KMS-11 (cell line): Measurements from ENCODE around the gene CRYGB.

Experiments used
- H2AFZ ChIP-seq: fragments of 200-600 bp; sonication (generic); 2 replicates; pipeline ENCODE4 v1.6.1; 2016; ENCODE audit warnings: antibody characterized with exemption, mixed run types, low read depth
- H3K27ac ChIP-seq: fragments of 200-600 bp; sonication (generic); 2 replicates; pipeline ENCODE4 v1.6.1; 2016; ENCODE audit warnings: mild to moderate bottlenecking, mixed run types
- H3K27me3 ChIP-seq: fragments of 200-600 bp; sonication (generic); 2 replicates; pipeline ENCODE4 v1.6.1; 2017; ENCODE audit warnings: mild to moderate bottlenecking, low read depth, mixed run types, moderate library complexity; ENCODE audit not compliant: insufficient read depth
- H3K36me3 ChIP-seq: fragments of 200-600 bp; sonication (generic); 2 replicates; pipeline ENCODE4 v1.6.1; 2017; ENCODE audit warnings: mild to moderate bottlenecking, mixed run types; ENCODE audit not compliant: insufficient read depth
- H3K4me1 ChIP-seq: fragments of 200-600 bp; sonication (generic); 2 replicates; pipeline ENCODE4 v1.6.1; 2016; ENCODE audit warnings: mild to moderate bottlenecking, low read depth, mixed run types; ENCODE audit not compliant: poor library complexity, severe bottlenecking
- H3K4me2 ChIP-seq: fragments of 200-600 bp; sonication (generic); 2 replicates; pipeline ENCODE4 v1.7.0; 2016; ENCODE audit warnings: mild to moderate bottlenecking, mixed run types
- H3K4me3 ChIP-seq: fragments of 200-600 bp; sonication (generic); IDR thresholded peaks from 2 replicates; pipeline ENCODE4 v1.6.1; 2017; ENCODE audit warnings: low read depth, low read length, mixed read lengths; ENCODE audit not compliant: insufficient read depth
- H3K79me2 ChIP-seq: fragments of 200-600 bp; sonication (generic); 2 replicates; pipeline ENCODE4 v1.6.1; 2016; ENCODE audit warnings: low read depth, mixed run types; ENCODE audit not compliant: insufficient read depth
- H3K9ac ChIP-seq: fragments of 200-600 bp; sonication (generic); 2 replicates; pipeline ENCODE4 v1.6.1; 2016; ENCODE audit warnings: mild to moderate bottlenecking, mixed run types
- H4K20me1 ChIP-seq: fragments of 200-600 bp; sonication (generic); 2 replicates; pipeline ENCODE4 v1.6.1; 2016; ENCODE audit warnings: mild to moderate bottlenecking, mixed run types; ENCODE audit not compliant: insufficient read depth
- TF ChIP-seq, protein P1 (sequence below): fragments of 200-600 bp; sonication (generic); conservative IDR thresholded peaks from 2 replicates; pipeline ENCODE4 v1.6.1; 2017; ENCODE audit warnings: low read depth, mild to moderate bottlenecking, antibody characterized with exemption, low read length, moderate library complexity, mixed read lengths

The CRYGB gene, protein sequence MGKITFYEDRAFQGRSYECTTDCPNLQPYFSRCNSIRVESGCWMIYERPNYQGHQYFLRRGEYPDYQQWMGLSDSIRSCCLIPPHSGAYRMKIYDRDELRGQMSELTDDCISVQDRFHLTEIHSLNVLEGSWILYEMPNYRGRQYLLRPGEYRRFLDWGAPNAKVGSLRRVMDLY

DNA sequence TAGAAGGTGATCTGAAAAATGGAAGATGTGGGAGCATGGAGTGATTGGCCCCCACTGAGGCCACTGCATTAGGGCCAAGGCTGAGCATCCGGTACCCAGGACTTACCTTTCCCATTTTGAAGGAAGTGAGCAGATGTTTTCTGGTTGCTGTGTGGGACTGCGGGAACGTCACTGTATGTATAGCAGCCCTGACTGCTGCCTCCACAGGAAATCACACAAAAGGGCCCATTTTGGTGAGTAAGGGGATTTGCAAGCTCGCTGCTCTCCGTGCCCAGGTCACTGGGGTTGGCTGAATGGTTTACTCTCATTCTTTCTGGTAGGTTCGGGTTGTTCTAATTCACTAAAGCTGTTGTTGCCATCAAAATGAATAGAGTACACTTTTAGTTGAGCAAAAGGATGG is at the start of gene CRYGB:
Gene CRYGB (minus strand): TSS at position 153 of the 400 bp plus-strand sequence. CDS start 38 bp downstream, at position 115.
- no peak within 1 kb of the TSS for H3K27ac ChIP-seq
- no peak within 1 kb of the TSS for H3K9ac ChIP-seq
- no peaks in the 10 kb centered on the region for H3K4me1 ChIP-seq
- no peak within 1 kb of the TSS for H2AFZ ChIP-seq
- TF ChIP-seq, protein P1, sequence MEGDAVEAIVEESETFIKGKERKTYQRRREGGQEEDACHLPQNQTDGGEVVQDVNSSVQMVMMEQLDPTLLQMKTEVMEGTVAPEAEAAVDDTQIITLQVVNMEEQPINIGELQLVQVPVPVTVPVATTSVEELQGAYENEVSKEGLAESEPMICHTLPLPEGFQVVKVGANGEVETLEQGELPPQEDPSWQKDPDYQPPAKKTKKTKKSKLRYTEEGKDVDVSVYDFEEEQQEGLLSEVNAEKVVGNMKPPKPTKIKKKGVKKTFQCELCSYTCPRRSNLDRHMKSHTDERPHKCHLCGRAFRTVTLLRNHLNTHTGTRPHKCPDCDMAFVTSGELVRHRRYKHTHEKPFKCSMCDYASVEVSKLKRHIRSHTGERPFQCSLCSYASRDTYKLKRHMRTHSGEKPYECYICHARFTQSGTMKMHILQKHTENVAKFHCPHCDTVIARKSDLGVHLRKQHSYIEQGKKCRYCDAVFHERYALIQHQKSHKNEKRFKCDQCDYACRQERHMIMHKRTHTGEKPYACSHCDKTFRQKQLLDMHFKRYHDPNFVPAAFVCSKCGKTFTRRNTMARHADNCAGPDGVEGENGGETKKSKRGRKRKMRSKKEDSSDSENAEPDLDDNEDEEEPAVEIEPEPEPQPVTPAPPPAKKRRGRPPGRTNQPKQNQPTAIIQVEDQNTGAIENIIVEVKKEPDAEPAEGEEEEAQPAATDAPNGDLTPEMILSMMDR: no peak
- no peaks in the 10 kb centered on the region for H3K79me2 ChIP-seq
- no peaks in the 10 kb centered on the region for H4K20me1 ChIP-seq
- no peaks in the 10 kb centered on the region for H3K27me3 ChIP-seq
- no peak within 1 kb of the TSS for H3K4me3 ChIP-seq
- H3K4me2 ChIP-seq: no peak within 1 kb of the TSS
- no peaks in the 10 kb centered on the region for H3K36me3 ChIP-seq

DNA sequence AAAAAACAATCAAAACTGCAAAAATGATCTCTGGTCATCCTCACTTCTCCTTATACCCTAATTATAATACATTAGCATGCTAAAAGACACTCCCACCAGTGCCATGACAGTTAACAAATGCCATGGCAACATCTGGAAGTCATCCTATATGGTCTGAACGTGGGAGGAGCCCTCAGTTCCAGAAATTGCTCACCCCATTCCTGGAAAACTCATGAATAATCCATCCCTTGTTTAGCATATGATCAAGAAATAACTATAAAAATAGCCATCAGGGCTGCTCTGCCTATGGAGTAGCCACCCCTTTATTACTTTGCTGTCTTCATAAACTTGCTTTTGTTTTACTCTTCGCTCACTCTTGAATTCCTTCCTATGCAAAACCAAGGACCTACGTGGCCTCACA is 49.6 kb upstream of the CRYGB start:
- H3K27me3 ChIP-seq: no peaks in the 10 kb centered on the region
- no peak overlapping the region for H3K9ac ChIP-seq
- H4K20me1 ChIP-seq: no peaks in the 10 kb centered on the region
- H2AFZ ChIP-seq: no peak overlapping the region
- no peak overlapping the region for H3K27ac ChIP-seq
- no peaks in the 10 kb centered on the region for H3K36me3 ChIP-seq
- no peak overlapping the region for H3K4me2 ChIP-seq
- no peaks in the 10 kb centered on the region for H3K4me1 ChIP-seq
- no peaks in the 10 kb centered on the region for H3K79me2 ChIP-seq
- H3K4me3 ChIP-seq: no peak overlapping the region
- TF ChIP-seq, protein P1: no peak

DNA sequence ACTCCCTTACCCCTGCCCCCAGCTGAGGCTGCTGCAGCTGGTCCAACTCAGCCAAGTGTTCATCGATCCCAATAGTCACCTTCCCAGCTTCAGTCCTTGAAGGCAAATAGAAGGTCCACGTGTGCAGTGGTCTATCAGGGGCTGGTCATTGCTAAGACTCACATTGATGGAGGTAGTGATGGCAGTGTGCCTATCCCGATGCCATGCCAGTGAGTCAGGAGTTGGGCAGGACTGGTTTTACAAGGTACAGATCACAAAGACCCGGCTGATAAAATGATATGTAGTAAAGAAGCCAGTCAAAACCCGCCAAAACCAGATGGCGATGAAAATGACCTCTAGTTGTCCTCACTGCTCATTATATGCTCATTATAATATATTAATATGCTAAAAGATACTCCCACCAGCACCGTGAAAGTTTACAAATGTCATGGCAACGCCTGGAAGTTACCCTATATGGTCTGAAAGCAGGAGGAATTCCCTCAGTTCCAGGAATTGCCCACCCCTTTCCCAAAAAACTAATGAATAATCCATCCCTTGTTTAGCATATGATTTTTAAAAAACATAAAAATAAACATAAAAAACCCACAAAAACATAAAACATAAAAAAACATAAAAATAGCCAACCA is 46.8 kb upstream of the CRYGB start:
- H2AFZ ChIP-seq: no peak overlapping the region
- no peaks in the 10 kb centered on the region for H3K27me3 ChIP-seq
- no peaks in the 10 kb centered on the region for H3K36me3 ChIP-seq
- no peak overlapping the region for H3K4me2 ChIP-seq
- no peak overlapping the region for H3K9ac ChIP-seq
- H3K27ac ChIP-seq: no peak overlapping the region
- H4K20me1 ChIP-seq: no peaks in the 10 kb centered on the region
- no peaks in the 10 kb centered on the region for H3K79me2 ChIP-seq
- H3K4me3 ChIP-seq: no peak overlapping the region
- no peaks in the 10 kb centered on the region for H3K4me1 ChIP-seq
- TF ChIP-seq, protein P1: no peak

DNA sequence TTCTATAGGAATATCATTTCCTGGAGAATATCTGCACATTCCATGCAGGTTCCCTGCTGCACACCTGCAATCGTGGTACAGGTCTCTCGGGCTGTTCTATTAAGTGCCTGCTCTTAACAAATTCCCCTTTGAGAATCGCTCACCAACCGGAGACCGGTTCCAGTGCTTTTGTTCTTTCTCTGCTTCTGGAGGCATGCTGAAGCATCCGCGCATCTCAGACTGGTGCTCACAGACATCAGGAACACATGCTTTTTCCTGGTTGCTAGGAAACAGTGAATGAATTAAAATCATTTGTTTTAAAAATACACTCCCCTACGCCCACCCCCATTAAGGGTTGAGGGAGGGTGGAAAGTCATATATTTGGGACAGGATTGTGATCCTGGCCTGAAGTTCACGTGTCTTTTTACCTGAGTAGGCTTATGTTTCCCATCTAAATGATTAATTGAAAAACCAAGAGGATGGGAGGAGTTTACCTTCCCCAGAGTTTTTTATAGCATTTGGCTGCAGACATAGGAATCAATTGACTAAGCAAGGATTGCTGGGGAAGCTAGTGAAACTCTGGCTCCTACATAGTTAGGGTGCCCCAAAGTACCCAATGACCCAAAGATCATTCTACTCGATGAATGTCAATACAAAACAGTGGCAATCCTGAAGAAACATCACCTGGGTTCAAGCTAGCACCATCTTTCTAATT is 44.0 kb upstream of the CRYGB start, which contains the start of gene C2orf80:
Gene C2orf80 (minus strand): TSS at position 221 of the 694 bp plus-strand sequence. CDS start 3,044 bp downstream, outside the sequence.
- Histone ChIP-seq H2AFZ (no peak within 1 kb of the TSS), H3K4me2 (no peak within 1 kb of the TSS), H3K27me3 (no peaks in the 10 kb centered on the region), H4K20me1 (no peaks in the 10 kb centered on the region), H3K4me3 (no peak within 1 kb of the TSS), H3K9ac (no peak within 1 kb of the TSS), H3K4me1 (no peaks in the 10 kb centered on the region), H3K36me3 (no peaks in the 10 kb centered on the region), H3K79me2 (no peaks in the 10 kb centered on the region), H3K27ac (no peak within 1 kb of the TSS)
- TF ChIP-seq, protein P1: no peak
